Measurements from ENCODE around the gene MED26.
A peak's percentile ranks its signal among the peaks of the same experiment; 100 is the strongest.

Gene MED26

DNA sequence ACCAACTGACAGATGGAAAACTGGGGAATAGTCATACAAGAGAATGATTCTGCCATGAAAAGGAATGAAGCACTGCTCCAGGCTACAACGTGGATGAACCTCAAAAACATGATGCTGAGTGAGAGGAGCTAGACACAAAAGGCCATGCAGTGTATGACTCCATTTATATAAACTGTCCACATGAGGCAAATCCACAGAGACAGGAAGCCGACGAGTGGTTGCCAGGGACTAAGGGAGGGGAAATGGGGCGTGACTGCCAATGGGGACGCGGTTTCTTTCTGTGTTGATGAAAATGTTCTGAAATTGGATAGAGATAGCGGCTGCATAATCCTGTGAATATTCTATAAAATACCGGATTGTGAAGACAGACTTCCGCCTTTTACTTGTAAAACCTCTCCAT lies 21.7 kb upstream of the MED26 start:
- no peak for DNase-seq

GRCh38 chr19:16645140-16645539 lies 17.1 kb upstream of the MED26 start:
- no peak for DNase-seq

- DNase-seq = no peak
Observed at GRCh38 chr19:16641695-16642094, 13.7 kb upstream of the MED26 start.

- no peak for DNase-seq
Observed at GRCh38 chr19:16640951-16641350, 12.9 kb upstream of the MED26 start.

DNA sequence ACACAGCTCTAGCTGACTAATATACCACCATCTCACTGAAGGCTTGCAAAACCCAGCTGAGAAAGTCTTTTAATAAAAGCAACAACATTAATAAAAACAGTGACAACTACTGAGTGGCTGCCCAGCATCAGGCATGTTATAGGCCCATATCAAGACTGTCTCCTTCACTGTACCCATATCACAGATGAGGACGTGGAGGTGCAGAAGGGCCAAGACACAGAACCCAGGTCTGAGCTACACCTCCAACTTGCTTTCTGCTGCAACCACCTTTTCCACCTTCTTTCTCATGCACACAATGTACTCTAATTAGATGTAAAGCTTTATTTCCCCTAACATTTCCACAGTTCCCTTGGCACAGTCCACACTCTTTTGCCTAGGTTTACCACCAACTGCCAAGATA lies 10.7 kb upstream of the MED26 start:
- no peak for DNase-seq

DNA sequence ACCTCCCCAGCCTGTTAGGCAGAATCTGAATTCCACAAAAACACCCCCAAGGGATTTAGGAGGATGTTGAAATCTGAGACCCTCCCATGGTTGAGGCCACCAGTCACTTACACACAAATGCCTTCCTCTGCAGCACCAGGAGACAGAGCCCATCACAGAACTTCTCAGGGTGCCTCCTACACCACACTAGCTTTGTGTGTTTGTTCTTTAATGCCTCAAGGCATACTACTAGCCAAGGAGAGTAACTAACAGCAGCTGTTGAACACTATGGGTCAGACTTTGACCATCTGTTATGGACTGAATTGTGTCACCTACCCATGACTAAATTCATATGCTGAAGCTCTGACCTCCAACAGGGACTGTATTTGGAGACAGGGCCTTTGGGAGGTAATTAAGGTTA lies 9.5 kb upstream of the MED26 start:
- no peak for DNase-seq

DNA sequence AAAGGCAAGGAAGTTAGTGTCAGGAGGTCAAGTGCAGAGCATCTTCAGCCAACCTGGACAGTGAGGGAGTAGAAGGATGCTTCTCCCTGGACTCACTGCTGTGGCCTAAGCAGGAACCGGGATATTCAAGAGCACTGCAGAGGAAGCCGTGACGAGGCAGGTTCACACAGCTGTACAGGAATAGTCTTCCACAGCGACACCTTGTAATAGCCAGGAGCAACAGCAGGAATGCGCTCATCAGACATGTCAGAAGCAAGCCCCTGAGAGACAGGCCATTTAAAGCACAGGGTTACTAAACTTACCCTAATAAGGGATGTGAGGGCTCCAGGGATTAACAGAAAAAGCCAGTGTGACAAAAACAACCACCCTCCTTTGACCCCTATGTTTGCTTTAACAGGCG lies 3.5 kb upstream of the MED26 start:
- DNase-seq = no peak

GRCh38 chr19:16628984-16629691 lies 1.1 kb upstream of the MED26 start:
- peak; percentile 52 for DNase-seq

GRCh38 chr19:16627928-16628182 lies 149 bp downstream of the MED26 start:
- no peak for DNase-seq

DNA sequence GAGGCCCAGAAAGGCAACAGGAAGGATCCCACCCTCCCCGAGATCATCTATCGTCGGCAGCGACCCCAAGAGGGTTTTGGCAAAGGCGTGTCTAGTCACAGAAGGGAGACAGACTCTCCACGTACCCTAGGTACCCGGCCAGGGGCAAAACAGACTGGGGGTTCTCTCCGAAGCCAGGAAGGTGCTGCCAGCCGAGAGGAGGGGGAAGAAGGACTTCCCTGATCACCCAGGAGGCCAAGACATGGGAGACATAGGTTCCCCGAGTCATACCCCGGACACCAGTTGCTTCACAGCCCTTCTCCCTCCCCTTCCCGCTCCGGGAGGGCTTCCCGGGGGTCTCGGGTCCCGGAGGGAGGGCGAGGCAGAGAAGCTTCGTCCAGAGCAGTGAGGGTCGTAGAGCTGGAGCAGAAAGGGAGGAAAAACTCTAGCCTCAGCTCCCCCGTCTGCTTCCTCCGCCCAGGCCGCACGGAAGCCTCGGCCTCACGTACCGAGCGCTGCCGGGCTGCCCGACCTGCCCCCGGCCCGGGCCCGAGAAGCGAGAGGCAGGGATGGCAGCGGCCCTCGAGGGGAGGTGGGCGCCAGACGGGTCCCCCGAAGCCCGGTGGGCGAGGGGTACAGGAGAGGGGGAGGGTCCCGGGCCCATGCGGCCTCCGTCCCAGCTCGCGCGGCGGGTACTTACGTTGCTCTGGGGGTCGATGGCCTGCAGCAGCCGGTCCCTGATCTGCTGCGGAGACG lies 644 bp downstream of the MED26 start:
- no peak for DNase-seq

DNA sequence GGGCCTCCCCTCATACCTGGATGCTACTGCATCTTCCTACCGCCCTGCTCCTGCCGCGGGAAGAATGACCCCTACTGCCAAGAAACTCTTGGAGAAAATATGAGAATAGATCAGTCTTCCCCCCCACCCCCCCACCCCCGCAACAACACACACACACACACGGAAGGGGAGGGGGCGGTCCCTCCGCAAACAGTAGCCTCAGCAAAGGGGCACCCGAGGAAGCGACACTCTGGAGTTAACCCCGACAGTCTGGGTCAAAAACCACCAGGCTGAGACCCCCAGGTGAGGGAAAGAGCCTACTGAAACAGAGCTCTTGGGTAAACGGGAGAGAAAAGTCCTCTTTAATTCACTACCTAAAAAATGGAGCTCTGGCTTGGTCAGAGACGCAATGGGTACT lies 1.2 kb downstream of the MED26 start:
- no peak for DNase-seq

- no peak for DNase-seq
Observed at GRCh38 chr19:16625163-16625958, 2.6 kb downstream of the MED26 start.

- DNase-seq = no peak
Observed at GRCh38 chr19:16624236-16624635, 3.8 kb downstream of the MED26 start.

GRCh38 chr19:16623576-16623975 lies 4.4 kb downstream of the MED26 start:
- no peak for DNase-seq

- DNase-seq = no peak
Observed at GRCh38 chr19:16623066-16623465, 4.9 kb downstream of the MED26 start.

DNA sequence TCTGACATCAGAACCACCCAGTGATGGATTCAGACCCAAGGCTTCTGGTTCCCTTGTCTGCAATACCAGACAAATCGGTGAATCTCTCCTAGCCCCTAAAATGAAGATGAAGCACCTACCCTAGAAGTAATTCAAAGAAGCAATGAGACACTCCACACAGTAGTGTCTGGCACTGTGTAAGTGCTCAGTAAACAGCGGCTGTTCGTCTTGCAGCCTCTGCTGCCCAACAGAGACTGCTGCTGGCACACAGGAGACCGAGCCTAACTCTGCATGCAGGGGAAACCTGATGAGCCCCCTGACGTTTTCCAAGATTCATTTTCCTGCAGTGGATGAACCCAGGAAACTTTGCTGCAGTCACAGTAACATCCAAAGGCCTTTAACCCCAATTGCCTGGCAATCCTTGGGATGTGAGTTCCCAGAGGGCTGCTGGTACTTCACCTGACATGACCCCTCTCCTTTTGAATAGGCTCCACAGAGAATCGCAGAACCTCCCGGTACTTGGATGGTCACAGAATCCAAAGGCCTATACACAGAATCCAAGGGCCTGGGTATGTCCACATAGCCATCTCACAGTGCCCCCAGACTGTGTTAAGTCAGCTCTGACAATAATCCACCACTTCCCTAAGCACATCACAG lies 6.7 kb downstream of the MED26 start:
- no peak for DNase-seq

DNA sequence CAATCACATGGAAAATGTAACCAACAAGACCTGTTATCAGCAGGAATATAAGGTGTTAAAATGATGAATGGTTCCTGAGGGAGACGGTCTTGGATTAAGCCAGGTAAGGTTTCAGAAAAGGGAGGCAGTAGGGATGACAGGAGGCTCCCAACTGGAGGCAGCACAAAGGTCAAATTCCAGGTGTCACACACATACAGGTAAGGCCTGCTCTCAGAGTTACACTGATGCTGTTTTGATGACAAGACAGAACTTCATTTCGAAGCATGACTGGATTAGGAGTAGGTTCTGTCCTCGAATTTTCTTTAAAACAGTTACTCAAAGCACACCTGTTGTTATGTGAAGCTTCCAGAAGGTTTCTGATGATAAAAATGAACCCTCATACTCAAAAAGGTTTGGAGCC lies 7.4 kb downstream of the MED26 start:
- DNase-seq = no peak

DNA sequence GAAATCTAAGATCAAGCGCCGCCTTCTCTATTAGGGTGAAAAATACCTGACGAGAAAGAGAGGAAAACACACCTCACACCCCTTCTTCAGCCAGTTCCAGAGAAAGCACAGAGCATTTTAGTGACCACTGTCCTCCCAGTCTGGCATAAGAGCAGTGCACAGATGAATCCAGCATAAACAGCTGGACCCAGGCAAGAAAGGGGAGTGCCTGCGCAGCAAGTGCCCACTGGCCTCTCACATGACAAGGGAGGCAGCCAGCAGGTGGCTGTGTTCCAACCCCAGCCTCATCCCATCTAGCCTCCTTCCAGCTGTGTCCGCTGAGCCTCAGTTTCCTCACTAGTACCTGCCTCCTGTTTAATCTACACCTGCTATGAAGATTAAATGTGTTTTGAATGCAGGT lies 8.0 kb downstream of the MED26 start:
- DNase-seq = no peak

- DNase-seq = no peak
Observed at GRCh38 chr19:16619457-16619856, 8.5 kb downstream of the MED26 start.

DNA sequence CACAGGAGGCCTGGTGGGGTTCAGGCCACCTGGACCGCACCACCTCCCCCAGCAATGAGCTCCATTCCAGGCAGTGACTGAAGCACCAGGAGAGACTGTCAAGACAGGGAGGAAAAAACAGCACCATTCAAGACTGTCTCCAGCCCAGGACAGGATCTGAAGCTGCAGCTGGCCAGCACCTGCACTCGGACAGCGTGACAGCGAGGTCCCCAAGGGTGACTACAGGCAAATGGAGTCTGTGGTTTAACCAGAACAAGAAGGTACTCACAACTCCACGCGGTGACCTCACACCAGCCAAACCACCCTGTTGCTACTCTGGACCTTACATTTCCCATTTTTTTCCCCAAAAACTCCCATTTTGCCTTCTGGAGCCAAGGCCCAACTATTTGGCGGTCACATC lies 9.8 kb downstream of the MED26 start:
- no peak for DNase-seq

DNA sequence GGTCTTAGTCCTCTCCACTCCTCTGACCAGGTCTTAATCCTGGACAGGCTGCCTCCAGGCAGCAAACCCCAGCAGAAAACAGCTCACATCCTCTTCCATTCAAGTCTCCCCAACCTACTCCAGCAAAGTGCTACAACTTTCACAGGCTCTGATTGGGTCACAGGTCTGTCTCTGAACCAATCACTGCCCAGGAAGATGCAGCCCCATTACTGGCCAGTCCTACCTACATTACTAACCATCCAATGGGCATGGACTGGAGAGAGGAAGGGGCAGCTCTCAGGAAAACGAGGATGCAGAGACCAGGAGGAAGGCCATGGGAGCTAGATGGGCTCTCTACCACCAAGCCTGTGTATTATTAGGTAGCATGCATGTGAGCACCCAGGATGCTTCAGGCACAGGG lies 12.2 kb downstream of the MED26 start:
- peak; percentile 73 for DNase-seq

DNA sequence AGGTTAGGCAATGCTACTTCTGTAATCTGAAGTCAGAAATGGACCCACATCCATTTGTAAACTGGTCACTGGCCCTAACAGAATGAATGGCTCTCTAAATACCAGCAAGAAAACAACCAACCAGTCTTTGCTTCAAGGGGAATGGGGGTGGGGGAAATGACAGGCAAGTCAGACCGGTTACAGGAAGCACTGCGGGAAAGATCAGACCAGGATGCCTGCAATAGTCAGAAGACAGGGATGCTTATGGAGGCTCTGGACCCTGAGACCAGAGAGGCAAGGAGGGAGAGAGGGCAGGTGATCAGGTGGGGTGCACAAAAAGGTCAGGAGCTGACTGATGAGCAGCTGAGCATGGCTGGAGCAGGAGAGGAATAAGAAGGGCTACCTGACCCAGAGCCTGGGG lies 13.1 kb downstream of the MED26 start:
- no peak for DNase-seq

DNA sequence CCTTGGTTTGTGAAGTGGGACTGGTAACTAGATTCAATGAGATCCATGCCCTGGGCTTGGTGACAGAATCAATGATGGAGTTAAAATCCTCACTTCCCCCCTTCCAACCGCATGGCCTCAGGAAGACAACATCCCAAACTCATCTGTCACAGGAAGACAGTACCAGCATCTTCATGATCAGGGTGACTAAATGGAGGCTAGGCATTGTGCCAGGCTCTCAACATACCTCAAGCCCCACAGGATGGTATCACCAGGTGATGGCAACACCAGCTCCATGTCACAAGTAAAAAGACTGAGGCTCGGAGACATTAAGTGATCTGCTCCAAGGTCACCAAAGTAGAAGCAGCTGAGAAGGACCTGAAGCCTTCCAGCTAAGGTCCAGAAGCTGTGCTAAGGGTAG lies 14.2 kb downstream of the MED26 start:
- DNase-seq = no peak

- peak; percentile 40 for DNase-seq
Observed at GRCh38 chr19:16612636-16613035, 15.4 kb downstream of the MED26 start.

Data from MV-4-11 (cell line).